GM12873 (cell line): ENCODE measurements around the gene TBC1D14.

Source experiments
- TF ChIP-seq, protein P1 (sequence below): IDR thresholded peaks from 2 replicates; pipeline ENCODE4 v1.5.1; 2012; ENCODE audit warnings: low read depth, mild to moderate bottlenecking, moderate library complexity, low read length, control low read depth; ENCODE audit not compliant: insufficient read depth; ENCODE audit errors: missing control alignments

TBC1D14 gene

DNA sequence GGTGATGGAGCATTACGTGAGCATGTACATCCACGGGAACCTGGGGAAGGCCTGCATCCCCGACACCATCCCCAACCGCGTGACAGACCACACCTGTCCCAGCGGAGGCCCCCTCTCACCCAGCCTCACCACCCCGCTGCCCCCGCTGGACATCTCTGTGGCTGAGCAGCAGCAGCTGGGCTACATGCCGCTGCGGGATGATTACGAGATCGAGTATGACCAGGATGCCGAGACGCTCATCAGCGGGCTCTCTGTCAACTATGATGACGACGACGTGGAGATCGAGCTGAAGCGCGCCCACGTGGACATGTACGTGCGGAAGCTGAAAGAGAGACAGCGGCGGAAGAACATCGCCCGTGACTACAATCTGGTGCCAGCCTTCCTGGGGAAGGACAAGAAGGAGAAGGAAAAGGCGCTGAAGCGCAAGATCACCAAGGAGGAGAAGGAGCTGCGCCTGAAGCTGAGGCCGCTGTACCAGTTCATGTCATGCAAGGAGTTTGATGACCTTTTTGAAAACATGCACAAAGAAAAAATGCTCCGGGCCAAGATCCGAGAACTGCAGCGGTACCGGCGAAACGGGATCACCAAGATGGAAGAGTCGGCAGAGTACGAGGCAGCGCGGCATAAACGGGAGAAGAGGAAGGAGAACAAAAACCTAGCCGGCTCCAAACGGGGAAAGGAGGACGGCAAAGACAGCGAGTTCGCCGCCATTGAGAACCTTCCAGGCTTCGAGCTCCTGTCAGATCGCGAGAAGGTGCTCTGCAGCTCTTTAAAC, 144.7 kb downstream of the TBC1D14 start:
- TF ChIP-seq, protein P1, sequence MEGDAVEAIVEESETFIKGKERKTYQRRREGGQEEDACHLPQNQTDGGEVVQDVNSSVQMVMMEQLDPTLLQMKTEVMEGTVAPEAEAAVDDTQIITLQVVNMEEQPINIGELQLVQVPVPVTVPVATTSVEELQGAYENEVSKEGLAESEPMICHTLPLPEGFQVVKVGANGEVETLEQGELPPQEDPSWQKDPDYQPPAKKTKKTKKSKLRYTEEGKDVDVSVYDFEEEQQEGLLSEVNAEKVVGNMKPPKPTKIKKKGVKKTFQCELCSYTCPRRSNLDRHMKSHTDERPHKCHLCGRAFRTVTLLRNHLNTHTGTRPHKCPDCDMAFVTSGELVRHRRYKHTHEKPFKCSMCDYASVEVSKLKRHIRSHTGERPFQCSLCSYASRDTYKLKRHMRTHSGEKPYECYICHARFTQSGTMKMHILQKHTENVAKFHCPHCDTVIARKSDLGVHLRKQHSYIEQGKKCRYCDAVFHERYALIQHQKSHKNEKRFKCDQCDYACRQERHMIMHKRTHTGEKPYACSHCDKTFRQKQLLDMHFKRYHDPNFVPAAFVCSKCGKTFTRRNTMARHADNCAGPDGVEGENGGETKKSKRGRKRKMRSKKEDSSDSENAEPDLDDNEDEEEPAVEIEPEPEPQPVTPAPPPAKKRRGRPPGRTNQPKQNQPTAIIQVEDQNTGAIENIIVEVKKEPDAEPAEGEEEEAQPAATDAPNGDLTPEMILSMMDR: no peak

DNA sequence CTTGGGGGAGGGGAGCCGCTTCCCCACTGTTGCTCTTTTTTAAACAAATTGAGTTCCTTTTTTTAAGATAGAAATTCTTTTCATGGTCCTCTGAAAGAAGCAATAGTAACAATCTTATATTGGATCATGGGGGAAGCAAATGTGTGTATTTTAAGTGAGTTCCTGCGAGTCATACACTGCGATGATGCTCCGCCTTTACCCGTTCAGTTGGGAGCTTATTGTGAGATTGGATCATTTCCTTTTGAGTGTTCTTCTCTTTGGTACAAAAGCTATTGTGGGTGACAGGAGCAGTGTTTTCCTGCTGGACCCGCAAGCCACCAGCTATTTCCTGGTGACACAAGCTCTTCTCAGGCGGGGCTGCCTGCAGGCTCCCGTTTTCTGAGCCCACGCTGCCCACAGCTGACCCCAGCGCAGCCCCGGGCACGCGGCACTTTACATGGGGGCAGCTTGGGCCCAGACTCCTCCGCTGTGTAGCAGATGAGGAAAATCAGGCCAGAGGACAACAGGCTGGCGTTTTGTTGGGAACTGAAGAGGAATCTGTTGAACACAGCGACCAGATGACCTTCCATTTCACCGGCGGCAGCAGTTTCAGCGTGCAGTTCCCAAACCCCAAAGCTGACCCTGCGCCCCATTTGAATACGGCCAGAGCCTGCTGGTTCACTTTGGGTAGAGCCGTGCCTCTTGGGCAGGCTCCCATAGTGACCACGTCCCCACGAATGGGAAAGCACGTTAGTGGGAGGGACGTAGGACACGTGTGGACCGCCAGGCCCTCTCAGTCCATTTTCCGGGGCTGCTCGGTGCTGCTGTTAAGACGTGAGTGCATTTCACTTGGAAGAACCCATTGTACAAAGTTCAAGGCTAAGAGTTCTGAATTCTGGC, 145.7 kb downstream of the TBC1D14 start:
- TF ChIP-seq, protein P1: no peak

DNA sequence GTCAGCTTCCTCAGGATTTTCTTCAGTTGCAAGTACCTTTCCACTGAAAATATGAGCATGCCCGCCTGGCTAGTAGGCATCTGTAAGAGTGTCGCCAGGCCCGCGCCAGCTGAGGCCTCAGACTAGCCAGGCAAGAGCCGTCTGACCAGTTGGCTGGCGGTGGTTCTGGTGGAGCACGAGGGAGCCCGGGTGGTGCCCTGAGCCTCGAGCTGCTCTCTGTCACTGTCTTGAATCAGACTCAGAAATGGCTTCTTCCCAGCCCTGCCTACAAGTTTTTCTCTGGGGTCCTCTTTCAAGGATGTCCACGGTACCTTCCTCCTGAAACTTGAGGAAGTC, 146.3 kb downstream of the TBC1D14 start:
- TF ChIP-seq, protein P1: no peak

DNA sequence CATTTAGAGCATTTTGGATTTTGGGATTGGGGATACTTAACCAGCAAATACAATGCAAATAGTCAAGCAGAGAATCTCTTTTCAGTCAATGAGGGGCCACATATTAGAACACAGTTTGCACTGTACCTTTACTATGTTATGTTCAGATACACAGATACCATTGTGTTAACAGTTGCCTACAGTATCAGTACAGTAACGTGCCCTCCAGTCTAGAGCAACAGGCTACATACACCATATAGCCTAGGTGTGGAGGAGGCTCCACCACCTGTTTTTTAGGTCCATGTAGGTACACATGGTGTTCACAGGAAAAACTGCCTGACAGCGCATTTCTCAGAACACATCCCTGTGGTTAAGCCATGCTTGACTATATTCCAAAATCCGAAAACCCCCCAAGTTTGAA, 149.2 kb downstream of the TBC1D14 start:
- TF ChIP-seq, protein P1: no peak

DNA sequence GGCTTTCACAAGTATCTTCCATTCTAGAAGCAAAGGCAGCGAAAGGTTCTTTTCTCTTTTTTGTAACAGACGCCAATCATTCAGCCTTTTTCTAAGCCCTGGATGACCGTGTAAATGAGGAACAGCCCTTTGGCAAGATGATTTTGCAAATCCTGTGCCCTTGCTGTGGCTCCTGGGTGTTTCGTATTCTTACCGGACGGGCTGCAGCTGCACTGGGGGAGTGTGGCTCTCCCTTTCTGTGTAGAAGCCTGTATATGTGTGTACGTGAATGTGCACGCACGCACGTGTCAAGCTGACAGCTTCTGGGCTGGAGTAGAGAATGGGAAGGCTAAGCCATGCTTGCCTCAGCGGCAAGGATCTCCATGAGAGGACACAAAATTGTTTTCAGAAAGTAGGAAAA, 150.0 kb downstream of the TBC1D14 start:
- TF ChIP-seq, protein P1: no peak

DNA sequence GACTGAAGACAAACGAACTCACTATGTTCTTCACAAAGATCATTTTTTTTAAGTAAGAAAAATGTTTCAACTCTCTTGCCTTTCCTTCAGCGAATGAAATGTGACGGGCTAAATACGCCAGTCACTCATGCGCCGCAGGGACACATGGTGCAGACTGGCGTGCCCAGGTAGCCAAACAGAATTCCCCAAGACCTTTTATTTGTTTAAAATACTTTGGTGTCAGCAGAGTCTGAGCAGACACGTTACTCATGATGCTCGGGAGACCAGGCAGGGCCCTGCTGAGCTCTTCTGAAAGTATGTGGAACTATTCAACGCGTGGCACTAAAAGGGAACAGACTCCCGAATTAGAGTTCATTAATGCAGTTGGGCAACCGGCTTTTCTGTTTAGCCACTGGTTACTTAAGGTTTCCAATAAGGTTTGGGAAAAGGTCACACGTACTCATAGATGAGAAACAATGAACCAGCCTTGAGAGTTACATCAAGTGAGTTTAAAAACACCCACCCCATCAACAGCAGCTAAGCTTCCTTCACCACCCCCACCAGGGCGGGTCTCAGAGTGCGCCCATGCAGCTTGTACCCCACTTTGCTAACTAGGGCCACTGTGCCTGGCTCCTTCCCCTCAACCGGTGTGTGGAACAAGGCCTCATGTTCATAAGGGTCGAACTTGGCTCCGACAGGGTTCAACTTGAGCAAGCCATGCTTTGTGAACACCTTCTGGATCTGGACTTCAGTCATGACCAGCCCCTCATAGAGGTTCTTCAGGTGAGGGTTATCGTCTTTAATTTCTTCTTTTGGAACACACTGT, 150.9 kb downstream of the TBC1D14 start:
- TF ChIP-seq, protein P1: no peak

DNA sequence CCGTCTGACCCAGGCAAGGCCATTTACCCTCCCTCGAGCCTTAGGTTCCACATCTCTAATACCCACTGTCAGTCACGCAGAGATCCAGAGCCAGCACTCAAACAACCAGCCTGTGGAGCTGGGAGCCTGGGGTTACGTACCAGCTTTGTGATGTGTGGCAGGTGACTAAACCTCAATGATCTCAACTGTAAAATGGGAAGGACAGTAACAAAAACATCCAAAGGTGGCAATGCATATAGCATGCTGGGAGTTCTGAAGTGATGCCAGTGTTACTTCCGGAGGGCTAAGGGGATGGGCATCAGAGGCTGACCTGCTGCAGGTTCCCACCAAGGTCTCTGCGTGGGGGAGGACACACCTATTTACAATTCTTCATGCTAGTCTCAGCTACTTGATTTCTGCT, 152.2 kb downstream of the TBC1D14 start:
- TF ChIP-seq, protein P1: no peak
